ENCODE measurements around the gene ZDHHC8.

Gene ZDHHC8

GRCh38 chr22:20131597-20131858, at the start of gene ZDHHC8:
TSS of gene ZDHHC8 (plus strand) at chr22:20131804. CDS start at chr22:20131948, 144 bp downstream.
- no peak for DNase-seq

- DNase-seq, result no peak
Measured at GRCh38 chr22:20083157-20083890, 48.3 kb upstream of the ZDHHC8 start.

DNA sequence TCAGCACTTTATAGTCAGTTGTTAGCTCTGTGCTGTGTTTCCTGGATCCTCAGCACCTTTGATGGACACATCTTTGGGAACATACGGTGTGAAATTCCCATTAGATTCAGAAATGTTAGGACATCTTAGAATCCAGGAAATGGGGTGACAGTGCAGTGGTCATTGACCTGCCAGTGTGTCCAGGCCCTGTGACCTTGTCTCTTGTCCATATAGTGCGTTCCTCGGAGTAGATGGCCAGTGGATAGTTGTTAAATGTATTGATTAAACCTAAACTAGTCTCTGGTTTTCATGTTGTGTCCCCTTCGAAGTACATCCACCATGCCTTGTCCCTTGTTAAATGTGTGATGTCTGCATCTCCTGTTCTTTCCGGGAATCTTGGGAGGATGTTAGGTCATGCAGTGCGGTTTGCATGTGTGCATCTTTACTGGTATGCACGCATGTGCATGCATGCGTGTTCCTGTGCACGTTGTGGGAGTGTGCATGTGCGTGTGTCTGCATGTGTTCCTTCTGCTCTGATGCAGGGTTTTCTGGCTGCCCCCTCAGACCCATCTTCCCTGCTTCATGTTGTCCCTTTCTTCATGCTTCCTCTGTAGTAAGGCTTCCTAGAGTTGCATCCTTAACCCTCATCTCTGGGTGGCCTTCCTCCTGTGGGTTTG, 47.6 kb upstream of the ZDHHC8 start:
- DNase-seq, result no peak

DNA sequence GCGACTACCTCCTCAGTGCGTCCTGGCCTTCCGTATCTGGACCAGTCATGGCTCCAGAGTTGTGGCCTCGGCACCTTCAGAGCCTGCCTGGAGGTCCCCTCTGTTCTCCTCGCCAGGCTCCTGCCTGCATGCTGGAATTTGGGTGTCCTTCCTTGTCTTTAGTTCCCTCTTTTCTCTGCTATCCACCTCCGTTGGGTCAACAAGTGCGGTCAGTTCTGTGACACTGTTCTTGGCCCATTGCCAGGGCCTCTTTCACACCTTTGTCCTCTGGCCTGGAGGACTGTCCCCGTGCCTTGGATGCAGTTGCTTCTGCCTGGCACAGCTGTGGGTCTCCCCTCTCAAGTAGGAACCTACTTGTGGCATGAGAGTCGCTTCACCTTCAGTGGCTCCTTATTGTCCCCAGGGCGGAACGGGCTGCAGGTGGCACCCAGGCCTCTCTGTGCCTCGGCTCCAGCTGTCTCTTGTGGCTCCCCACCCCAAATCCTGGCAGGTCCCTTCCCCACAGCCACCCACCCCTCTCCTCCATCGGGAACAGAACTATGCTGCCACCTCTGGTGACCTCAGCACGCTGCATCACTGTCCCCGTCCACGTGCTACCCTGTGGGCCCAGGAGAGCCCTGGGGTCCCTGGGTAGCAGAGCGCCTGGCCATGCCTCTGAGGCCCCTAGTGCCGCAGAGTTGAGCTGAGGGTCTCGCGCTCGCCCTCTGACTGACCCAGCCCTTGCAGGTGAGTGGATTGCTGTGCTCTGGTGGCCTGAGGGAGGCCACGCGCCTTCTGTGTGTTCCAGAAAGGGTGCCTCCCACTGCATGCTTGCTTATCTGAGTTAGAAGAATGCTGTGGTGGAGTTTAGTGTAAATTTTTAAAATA, 46.8 kb upstream of the ZDHHC8 start:
- DNase-seq, result no peak

GRCh38 chr22:20085651-20086050, 46.0 kb upstream of the ZDHHC8 start:
- DNase-seq, result no peak

DNA sequence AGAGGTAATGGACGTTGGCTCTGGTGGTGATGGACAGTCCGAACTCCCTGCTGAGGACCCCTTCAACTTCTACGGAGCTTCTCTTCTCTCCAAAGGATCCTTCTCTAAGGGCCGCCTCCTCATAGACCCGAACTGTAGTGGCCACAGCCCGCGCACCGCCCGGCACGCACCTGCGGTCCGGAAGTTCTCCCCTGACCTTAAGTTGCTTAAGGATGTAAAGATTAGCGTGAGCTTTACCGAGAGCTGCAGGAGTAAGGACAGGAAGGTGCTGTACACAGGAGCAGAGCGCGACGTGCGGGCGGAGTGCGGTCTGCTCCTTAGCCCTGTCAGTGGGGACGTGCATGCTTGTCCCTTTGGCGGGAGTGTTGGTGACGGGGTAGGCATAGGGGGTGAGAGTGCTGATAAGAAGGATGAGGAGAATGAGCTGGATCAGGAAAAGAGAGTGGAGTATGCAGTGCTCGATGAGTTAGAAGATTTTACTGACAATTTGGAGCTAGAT, 45.5 kb upstream of the ZDHHC8 start:
- no peak for DNase-seq

GRCh38 chr22:20086763-20087162, 44.8 kb upstream of the ZDHHC8 start:
- DNase-seq, result no peak

DNA sequence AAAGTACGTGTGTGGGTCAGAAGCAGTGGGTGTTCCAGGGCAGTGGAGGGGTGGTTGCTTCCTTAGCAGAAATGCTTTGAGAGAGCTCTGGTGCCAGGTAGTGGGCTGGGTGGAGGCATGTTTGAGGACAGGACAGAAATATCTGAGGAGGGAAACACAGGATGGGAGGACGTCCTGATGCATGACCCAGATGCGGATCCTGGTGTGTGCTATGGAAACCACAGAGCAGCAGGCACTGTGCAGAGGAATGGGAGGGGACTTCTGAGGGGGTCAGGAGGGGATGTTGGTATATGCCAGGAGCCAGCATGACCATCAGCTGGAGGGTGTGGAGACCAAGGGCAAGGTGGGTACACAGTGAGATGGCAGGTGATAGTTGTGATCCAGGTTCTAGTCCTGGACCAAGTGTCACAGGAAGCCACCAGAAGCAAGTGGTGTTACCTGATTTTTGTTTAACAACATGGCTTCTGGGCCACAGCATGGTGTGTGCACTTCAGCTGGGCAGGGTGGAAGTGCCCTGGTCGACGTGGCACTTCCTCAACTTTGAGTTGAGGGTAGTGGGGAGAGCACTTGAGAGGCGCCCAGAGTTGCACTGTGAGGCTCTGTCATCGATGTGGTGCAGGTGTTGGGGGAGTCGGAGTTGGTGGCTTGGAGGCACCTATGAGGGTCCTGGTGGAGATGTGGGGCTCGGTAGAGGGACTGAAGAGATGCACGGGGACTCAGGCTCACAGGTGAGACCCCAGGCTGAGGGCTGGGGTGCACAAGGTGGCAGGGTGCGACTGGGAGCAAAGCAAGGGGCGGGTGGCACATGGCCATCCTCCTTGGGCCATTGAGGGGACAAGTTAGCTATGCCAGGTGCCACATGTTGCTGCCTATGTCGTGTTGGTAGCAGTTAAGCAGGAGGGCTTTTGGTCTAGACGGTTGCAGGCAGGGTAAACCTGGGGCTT, 44.0 kb upstream of the ZDHHC8 start:
- no peak for DNase-seq

DNA sequence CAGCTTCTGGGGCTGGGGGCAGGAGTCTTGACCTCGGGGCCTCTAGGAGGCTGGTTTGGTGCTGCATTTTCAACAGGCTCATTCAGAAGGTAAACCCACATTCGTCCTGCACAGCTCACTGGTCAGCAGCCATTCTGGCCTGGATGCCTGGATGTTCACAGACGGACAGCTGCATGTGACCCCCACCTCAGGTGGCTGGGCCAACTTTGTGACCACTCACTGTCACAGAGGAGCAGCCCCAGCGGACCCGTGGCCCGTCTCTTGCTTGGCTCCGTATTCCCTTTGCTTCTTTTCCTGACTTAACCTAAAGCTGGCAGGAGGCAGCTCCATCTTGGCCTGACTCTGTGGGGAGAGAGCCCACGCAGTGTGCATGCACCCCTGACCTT, 43.3 kb upstream of the ZDHHC8 start:
- DNase-seq, result no peak

GRCh38 chr22:20089226-20089976, 42.2 kb upstream of the ZDHHC8 start:
- DNase-seq, result no peak

- DNase-seq, result no peak
Measured at GRCh38 chr22:20089977-20090729, 41.5 kb upstream of the ZDHHC8 start.

- no peak for DNase-seq
Measured at GRCh38 chr22:20090730-20091240, 40.8 kb upstream of the ZDHHC8 start.

DNA sequence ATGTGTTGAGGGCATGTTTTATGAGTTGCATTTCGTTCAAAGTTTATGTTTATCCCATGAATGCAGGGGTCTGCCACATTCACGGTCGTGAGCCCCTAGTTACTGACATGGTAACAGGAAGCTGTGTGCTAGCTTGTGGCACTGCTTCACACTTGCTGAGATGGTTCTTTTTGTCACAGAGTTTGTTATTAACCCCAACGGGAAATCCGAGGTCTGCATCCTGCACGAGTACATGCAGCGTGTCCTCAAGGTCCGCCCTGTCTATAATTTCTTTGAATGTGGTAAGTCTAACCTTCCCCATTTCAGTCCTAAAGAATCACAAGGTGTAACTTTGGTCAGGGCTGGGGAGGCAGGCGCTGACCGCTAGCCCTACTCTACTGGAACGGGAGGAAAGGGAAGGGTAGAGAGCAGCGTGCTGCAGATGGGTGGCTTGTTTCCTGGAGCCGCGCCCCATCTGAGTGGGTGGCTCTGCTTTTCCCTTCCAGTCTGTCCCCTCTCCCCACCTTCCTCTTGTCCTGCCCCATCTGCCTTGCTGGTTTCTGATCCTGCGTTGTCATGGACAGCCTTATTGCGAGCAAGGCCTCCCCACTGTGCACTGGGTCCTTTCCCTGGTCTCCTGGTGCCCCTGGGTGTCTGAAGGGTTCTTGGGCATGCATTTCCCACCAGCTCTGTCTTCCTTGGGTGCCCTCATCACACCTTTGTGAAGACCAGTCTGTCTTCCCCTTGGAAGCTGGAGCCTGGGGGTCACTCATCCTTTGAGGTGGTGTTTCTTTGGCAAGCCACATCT, 39.7 kb upstream of the ZDHHC8 start:
- DNase-seq, result no peak

- DNase-seq, result no peak
Measured at GRCh38 chr22:20092477-20092854, 39.1 kb upstream of the ZDHHC8 start.

DNA sequence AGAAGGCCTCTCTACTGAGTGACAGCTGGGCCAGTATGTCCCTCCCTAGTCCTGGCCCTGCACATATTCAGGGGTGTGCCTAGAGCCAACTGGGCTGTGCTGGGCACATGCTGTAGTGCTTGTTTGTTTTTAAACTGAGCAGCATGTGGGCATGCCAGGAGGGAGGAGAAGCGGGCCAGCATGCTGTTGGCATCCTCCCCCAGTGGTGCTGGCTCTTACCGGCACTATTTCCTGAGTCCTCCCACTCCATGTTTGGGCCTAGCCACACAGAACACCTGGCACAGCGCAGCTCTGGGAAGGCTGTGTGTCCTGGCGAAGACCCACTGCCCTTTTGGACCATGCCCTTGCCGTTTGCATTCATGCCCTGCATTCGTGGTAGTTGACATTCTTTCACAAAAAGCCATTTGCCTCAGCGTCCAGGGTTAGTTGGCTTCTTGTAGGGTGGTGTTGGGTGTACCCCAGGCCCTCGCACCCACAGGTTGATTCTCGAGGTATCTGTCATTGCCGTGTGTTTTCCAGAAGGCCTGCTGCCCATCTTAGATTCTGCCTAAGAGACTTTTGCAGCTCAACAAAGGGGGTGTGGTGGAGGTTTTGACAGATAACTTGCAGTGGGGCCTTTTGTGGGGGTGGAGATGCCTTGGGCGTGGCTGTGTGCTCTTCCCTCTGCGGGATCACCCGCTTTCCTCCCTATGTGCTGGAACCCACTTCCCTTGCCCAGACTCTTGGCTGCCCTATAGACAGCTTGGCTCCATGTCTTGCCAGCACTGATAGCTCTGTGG, 38.0 kb upstream of the ZDHHC8 start:
- no peak for DNase-seq

DNA sequence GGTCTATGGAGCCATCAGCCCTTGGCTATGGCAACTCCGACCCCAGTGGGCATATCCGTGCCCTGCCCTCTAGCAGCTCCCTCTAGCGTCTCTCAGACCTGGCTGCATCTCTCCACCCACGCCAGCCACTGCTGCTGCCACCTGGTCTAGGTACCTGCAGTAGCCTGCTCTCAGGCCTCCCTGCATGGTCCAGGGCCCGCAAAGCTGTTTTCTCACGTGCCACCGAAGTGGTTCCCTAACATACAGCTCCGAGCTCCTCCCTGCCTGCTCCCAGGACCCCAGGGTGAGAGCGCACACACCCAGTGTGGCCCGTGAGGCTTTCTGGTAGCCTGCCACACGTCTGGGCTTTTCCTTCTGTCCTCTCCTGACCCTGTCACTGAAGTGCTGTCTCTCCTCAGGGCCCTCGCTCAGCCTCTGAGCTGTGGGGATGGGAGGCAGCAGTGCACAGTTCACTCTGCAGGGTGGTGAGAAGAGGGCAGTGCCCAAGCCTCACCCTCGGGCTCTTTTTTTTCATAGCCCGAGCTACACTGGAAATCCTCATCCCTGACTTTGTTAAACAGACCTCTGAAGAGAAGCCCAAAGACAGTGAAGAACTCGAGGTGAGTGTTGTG, 37.3 kb upstream of the ZDHHC8 start:
- DNase-seq, result no peak

DNA sequence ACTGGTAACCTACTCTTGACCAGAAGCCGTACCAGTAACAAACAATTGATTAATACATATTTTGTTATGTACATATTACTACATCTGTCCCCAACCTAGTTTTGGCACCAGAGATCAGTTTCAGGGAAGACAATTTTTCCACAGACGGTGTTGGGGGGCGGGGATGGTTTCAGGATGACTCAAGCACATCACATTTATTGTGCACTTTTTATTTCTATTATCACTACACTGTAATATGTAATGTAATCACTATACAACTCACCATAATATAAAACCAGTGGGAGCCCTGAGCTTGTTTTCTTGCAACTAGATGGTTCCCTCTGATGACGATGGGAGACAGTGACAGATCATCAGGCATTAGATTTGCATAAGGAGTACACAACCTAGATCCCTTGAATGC, 36.1 kb upstream of the ZDHHC8 start:
- DNase-seq, result no peak

GRCh38 chr22:20096574-20097420, 34.8 kb upstream of the ZDHHC8 start:
- no peak for DNase-seq

Measured in GOT3 (cell line).